Activated T-cell treated with anti-CD3 and anti-CD28 coated beads, Interleukin-2, amount 50 U/mL, for 24 hours (primary cell): ENCODE measurements around the gene DUSP28.
A peak's percentile ranks its signal among the peaks of the same experiment; 100 is the strongest.

Experiments used
- DNase-seq: peaks from one replicate; pipeline ENCODE4 v3.0.0-alpha.2; 2020
- H3K27ac Mint-ChIP-seq: 2 replicates; pipeline ENCODE4 v1.8.0; 2020; ENCODE audit warnings: mild to moderate bottlenecking, mixed read lengths
- H3K27me3 Mint-ChIP-seq: 2 replicates; pipeline ENCODE4 v1.8.0; 2020; ENCODE audit warnings: mixed read lengths
- H3K36me3 Mint-ChIP-seq: 2 replicates; pipeline ENCODE4 v1.8.0; 2020; ENCODE audit warnings: low read depth, mixed read lengths
- H3K4me1 Mint-ChIP-seq: 2 replicates; pipeline ENCODE4 v1.8.0; 2020; ENCODE audit warnings: low read depth, mixed read lengths
- H3K4me3 Mint-ChIP-seq: 2 replicates; pipeline ENCODE4 v1.8.0; 2020; ENCODE audit warnings: mild to moderate bottlenecking, moderate library complexity, mixed read lengths
- H3K9me3 Mint-ChIP-seq: 2 replicates; pipeline ENCODE4 v1.8.0; 2020; ENCODE audit warnings: mixed read lengths

The DUSP28 gene

DNA sequence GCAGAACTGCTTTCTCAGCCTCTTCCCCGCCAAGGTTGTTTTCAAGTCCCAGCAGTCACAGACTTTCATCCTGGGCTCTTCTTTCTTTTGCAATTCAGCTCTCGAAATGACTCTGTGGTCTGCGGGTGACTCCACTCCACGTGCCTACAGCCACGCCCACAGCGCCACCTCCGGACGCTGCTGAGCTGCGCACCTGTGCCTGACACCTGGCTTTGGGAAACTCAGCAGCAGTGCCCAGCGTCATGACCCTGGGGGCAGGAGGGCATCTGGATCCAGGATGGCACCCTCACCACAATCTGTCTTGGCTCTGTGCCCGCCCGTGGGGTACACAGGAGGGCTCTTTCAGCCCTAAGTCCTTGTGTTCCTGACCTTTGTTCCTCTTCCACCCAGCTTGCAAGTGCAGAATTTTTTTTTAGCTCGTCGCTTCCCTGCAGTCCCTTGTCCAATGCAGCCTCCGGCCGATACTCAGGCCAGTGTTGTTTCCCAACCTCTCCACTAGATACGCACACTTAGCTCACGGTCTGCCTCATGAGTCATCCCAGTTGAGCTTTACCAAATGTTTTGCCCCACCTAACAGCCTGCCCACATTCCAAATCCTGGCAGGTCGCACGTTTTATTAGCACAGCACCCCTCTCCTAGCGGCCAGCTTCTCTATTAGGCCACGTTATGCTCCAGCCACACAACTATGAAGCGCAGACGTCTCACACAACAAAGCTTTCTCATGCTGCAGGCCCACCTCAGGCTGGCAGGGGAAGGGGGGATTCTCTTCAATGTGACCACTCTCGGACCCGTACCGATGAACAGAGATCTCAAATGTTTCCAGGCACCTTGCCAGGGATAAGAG lies 19.8 kb downstream of the DUSP28 start:
- Mint-ChIP-seq H3K27me3 (no peaks in the 10 kb centered on the region), H3K36me3 (peaks cover 71% of the 10 kb centered on the region), H3K9me3 (no peaks in the 10 kb centered on the region), H3K4me3 (peak overlapping the region; percentile 32), H3K4me1 (peaks cover 48% of the 10 kb centered on the region), H3K27ac (peak overlapping the region; percentile 87)
- peak; percentile 79 for DNase-seq

DNA sequence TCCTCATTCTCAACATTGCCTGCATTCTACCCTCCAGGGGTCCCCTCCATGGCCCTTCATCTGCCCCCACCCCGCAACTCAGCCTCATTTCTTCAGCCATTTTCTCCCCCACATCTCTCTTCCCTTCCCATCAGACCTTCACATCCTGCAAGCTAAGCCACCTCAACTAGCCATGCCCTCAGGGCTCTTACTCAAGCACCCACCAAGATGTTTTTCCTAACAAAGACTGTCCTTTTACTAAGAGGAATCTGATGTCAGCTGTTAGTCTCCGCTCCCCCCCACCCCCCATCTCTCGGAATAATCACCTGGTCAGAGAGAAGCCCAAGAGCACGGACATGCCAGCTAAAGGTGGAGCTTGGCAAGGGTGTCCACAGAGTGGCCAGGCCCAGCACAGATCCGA lies 21.7 kb downstream of the DUSP28 start:
- H3K4me1 Mint-ChIP-seq: peaks cover 57% of the 10 kb centered on the region

GRCh38 chr2:240582781-240583180 lies 22.6 kb downstream of the DUSP28 start:
- Mint-ChIP-seq H3K27ac (no peak overlapping the region), H3K9me3 (no peaks in the 10 kb centered on the region), H3K36me3 (peaks cover 62% of the 10 kb centered on the region), H3K27me3 (no peaks in the 10 kb centered on the region), H3K4me1 (peaks cover 63% of the 10 kb centered on the region), H3K4me3 (no peak overlapping the region)
- no peak for DNase-seq

More for the DNA sequence above, 21.7 kb downstream of the DUSP28 start:
- Mint-ChIP-seq H3K4me3 (no peak overlapping the region), H3K36me3 (peaks cover 63% of the 10 kb centered on the region), H3K27me3 (no peaks in the 10 kb centered on the region), H3K9me3 (no peaks in the 10 kb centered on the region), H3K27ac (no peak overlapping the region)
- DNase-seq: no peak

GRCh38 chr2:240583774-240584173 lies 23.6 kb downstream of the DUSP28 start:
- Mint-ChIP-seq H3K4me1 (peaks cover 71% of the 10 kb centered on the region), H3K27me3 (no peaks in the 10 kb centered on the region), H3K9me3 (no peaks in the 10 kb centered on the region), H3K36me3 (peaks cover 60% of the 10 kb centered on the region), H3K4me3 (no peak overlapping the region), H3K27ac (no peak overlapping the region)
- DNase-seq: no peak

GRCh38 chr2:240584486-240585031 lies 24.4 kb downstream of the DUSP28 start:
- DNase-seq: no peak
- Mint-ChIP-seq H3K4me3 (peak overlapping the region; percentile 97), H3K27ac (peak overlapping the region; percentile 84), H3K4me1 (peaks cover 70% of the 10 kb centered on the region), H3K36me3 (peaks cover 64% of the 10 kb centered on the region), H3K27me3 (no peaks in the 10 kb centered on the region), H3K9me3 (no peaks in the 10 kb centered on the region)

DNA sequence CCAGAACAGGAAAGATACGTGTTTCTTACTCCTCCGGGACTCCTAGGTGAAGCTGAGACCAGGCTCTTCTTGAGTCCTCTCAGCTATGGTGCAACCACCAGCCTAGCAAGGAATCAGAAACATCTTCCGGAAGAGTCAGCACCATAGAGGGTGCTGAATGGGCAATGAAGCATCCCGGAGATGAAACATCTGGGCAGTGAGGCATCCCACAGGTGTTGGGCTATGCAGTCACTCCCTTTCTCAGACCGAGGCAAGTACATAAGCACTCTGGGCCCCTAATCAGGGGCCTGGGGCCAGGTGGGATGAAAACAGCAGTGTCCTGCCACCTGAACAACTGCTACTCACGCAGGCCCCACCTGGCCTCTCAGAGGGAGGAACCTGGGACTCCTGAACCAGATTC lies 24.9 kb downstream of the DUSP28 start:
- peaks cover 70% of the 10 kb centered on the region for H3K4me1 Mint-ChIP-seq
- no peak for DNase-seq
- no peaks in the 10 kb centered on the region for H3K27me3 Mint-ChIP-seq
- no peaks in the 10 kb centered on the region for H3K9me3 Mint-ChIP-seq
- peaks cover 64% of the 10 kb centered on the region for H3K36me3 Mint-ChIP-seq
- H3K27ac Mint-ChIP-seq: peak overlapping the region; percentile 84
- peak overlapping the region; percentile 97 for H3K4me3 Mint-ChIP-seq

GRCh38 chr2:240585681-240586197 lies 25.6 kb downstream of the DUSP28 start:
- H3K27ac Mint-ChIP-seq: peak overlapping the region; percentile 93
- H3K36me3 Mint-ChIP-seq: peaks cover 62% of the 10 kb centered on the region
- H3K4me3 Mint-ChIP-seq: peak overlapping the region; percentile 97
- peaks cover 65% of the 10 kb centered on the region for H3K4me1 Mint-ChIP-seq
- DNase-seq: no peak
- no peaks in the 10 kb centered on the region for H3K27me3 Mint-ChIP-seq
- no peaks in the 10 kb centered on the region for H3K9me3 Mint-ChIP-seq

GRCh38 chr2:240586198-240586918 lies 26.2 kb downstream of the DUSP28 start, which contains the start of gene CAPN10:
Gene CAPN10, plus strand, starts transcription at chr2:240586734. Its CDS starts 178 bp downstream, at chr2:240586912.
- peak; percentile 97 for DNase-seq
- H3K27ac Mint-ChIP-seq: peak within 1 kb of the TSS; percentile 93
- H3K4me1 Mint-ChIP-seq: peaks cover 64% of the 10 kb centered on the region
- H3K27me3 Mint-ChIP-seq: no peaks in the 10 kb centered on the region
- H3K4me3 Mint-ChIP-seq: peak within 1 kb of the TSS; percentile 97
- peaks cover 63% of the 10 kb centered on the region for H3K36me3 Mint-ChIP-seq
- no peaks in the 10 kb centered on the region for H3K9me3 Mint-ChIP-seq

- peaks cover 63% of the 10 kb centered on the region for H3K36me3 Mint-ChIP-seq
- peak overlapping the region; percentile 92 for H3K27ac Mint-ChIP-seq
- no peaks in the 10 kb centered on the region for H3K9me3 Mint-ChIP-seq
- H3K27me3 Mint-ChIP-seq: no peaks in the 10 kb centered on the region
- peaks cover 65% of the 10 kb centered on the region for H3K4me1 Mint-ChIP-seq
- DNase-seq: peak; percentile 71
- H3K4me3 Mint-ChIP-seq: peak overlapping the region; percentile 97
Measured at GRCh38 chr2:240586919-240587800, 27.0 kb downstream of the DUSP28 start.

- no peaks in the 10 kb centered on the region for H3K27me3 Mint-ChIP-seq
- peaks cover 69% of the 10 kb centered on the region for H3K36me3 Mint-ChIP-seq
- peak overlapping the region; percentile 97 for H3K4me3 Mint-ChIP-seq
- H3K9me3 Mint-ChIP-seq: no peaks in the 10 kb centered on the region
- peaks cover 59% of the 10 kb centered on the region for H3K4me1 Mint-ChIP-seq
- no peak for DNase-seq
- peak overlapping the region; percentile 92 for H3K27ac Mint-ChIP-seq
Measured at GRCh38 chr2:240588006-240588655, 28.0 kb downstream of the DUSP28 start.

GRCh38 chr2:240588669-240589068 lies 28.5 kb downstream of the DUSP28 start:
- Mint-ChIP-seq H3K36me3 (peaks cover 71% of the 10 kb centered on the region), H3K9me3 (no peaks in the 10 kb centered on the region), H3K27me3 (no peaks in the 10 kb centered on the region), H3K4me3 (peak overlapping the region; percentile 97), H3K4me1 (peaks cover 55% of the 10 kb centered on the region), H3K27ac (peak overlapping the region; percentile 71)
- no peak for DNase-seq

- Mint-ChIP-seq H3K9me3 (no peaks in the 10 kb centered on the region), H3K4me3 (no peak overlapping the region), H3K4me1 (peaks cover 51% of the 10 kb centered on the region), H3K27ac (peak overlapping the region; percentile 71), H3K27me3 (no peaks in the 10 kb centered on the region), H3K36me3 (peaks cover 73% of the 10 kb centered on the region)
- no peak for DNase-seq
Measured at GRCh38 chr2:240589375-240589774, 29.2 kb downstream of the DUSP28 start.

GRCh38 chr2:240589850-240590525 lies 29.8 kb downstream of the DUSP28 start:
- H3K36me3 Mint-ChIP-seq: peaks cover 69% of the 10 kb centered on the region

More at GRCh38 chr2:240589850-240590525, 29.8 kb downstream of the DUSP28 start:
- H3K4me1 Mint-ChIP-seq: peaks cover 45% of the 10 kb centered on the region
- no peak overlapping the region for H3K4me3 Mint-ChIP-seq
- no peak for DNase-seq
- H3K27me3 Mint-ChIP-seq: no peaks in the 10 kb centered on the region
- H3K27ac Mint-ChIP-seq: no peak overlapping the region
- H3K9me3 Mint-ChIP-seq: no peaks in the 10 kb centered on the region
